ENCODE results near the gene TBL1X. TPM values are rescaled to one million over a fixed set of nuclear protein-coding genes. Genes with fewer than 3 reads are reported as not detected.

The TBL1X gene
- total RNA-seq, 1 donor from 2014 or later: 26.4 TPM

GRCh38 chrX:9656871-9657270 lies 192.0 kb downstream of the TBL1X start:
- no peaks in the 10 kb centered on the region for H3K9me3 Mint-ChIP-seq (ENCODE audit: unreplicated experiment)
- Histone ChIP-seq H3K27ac (ENCODE audit: low read depth, low read length) (no peak overlapping the region), H2AFZ (ENCODE audit: low read depth, low read length) (no peak overlapping the region), H3K4me3 (ENCODE audit: insufficient read depth, low read depth, low read length) (no peak overlapping the region), H3K4me2 (ENCODE audit: low read length) (no peak overlapping the region), H3K4me1 (ENCODE audit: insufficient read depth, low read length) (peaks cover 6% of the 10 kb centered on the region), H3K27me3 (ENCODE audit: insufficient read depth, low read length) (no peaks in the 10 kb centered on the region), H3K9ac (ENCODE audit: low read length) (no peak overlapping the region), H4K20me1 (ENCODE audit: insufficient read depth, low read length) (no peaks in the 10 kb centered on the region), H3K79me2 (ENCODE audit: insufficient read depth, low read length) (no peaks in the 10 kb centered on the region), H3K36me3 (ENCODE audit: insufficient read depth, low read length) (no peaks in the 10 kb centered on the region), H3K9me3 (ENCODE audit: insufficient read depth, low read depth, low read length) (no peaks in the 10 kb centered on the region)
- no peak for TF ChIP-seq EZH2 (IDR thresholded peaks at IDR 0.05; ENCODE audit: insufficient read depth, low read length)
- TF ChIP-seq, protein P1, sequence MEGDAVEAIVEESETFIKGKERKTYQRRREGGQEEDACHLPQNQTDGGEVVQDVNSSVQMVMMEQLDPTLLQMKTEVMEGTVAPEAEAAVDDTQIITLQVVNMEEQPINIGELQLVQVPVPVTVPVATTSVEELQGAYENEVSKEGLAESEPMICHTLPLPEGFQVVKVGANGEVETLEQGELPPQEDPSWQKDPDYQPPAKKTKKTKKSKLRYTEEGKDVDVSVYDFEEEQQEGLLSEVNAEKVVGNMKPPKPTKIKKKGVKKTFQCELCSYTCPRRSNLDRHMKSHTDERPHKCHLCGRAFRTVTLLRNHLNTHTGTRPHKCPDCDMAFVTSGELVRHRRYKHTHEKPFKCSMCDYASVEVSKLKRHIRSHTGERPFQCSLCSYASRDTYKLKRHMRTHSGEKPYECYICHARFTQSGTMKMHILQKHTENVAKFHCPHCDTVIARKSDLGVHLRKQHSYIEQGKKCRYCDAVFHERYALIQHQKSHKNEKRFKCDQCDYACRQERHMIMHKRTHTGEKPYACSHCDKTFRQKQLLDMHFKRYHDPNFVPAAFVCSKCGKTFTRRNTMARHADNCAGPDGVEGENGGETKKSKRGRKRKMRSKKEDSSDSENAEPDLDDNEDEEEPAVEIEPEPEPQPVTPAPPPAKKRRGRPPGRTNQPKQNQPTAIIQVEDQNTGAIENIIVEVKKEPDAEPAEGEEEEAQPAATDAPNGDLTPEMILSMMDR (IDR thresholded peaks at IDR 0.05; ENCODE audit: insufficient read depth, low read depth, low read length): no peak
- no peak overlapping the region for H3K4me3 Mint-ChIP-seq (ENCODE audit: unreplicated experiment)
- no peaks in the 10 kb centered on the region for H3K27me3 Mint-ChIP-seq (ENCODE audit: low read depth, unreplicated experiment)
- DNase-seq (ENCODE audit: low read depth): no peak
- H3K4me1 Mint-ChIP-seq (ENCODE audit: low read depth, unreplicated experiment): peaks cover 10% of the 10 kb centered on the region
- FAIRE-seq: no peak
- H3K36me3 Mint-ChIP-seq (ENCODE audit: low read depth, unreplicated experiment): peaks cover 10% of the 10 kb centered on the region
- no peak overlapping the region for H3K27ac Mint-ChIP-seq (ENCODE audit: unreplicated experiment)

DNA sequence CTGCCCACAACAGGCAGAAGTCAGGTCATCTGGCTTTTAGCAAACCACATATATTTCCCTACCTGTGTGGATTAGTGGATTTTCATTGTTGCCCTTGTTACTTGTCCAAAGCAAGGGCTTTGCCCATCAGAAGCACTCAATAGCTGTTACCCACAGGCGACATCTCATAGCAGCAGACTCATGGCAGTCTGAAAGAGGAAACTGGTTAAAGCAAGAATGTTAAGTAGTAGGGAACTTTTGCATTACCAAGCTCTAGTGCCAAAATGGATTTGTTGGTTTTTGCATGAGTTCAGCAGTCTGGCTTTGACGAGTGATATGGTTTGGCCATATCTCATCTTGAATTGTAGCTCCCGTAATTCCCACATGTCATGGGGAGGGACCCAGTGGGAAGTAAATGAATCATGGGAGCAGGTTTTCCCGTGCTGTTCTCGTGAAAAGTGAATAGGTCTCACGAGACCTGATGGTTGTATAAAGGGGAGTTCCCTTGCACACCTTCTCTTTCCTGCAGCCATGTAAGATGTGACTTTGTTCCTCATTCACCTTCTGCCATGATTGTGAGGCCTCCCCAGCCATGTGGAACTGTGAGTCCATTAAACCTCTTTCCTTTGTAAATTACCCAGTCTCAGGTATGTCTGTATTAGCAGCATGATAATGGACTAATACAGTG lies 192.9 kb downstream of the TBL1X start:
- no peaks in the 10 kb centered on the region for H3K79me2 ChIP-seq (ENCODE audit: insufficient read depth, low read length)
- no peaks in the 10 kb centered on the region for H3K9me3 Mint-ChIP-seq (ENCODE audit: unreplicated experiment)
- no peaks in the 10 kb centered on the region for H3K9me3 ChIP-seq (ENCODE audit: insufficient read depth, low read depth, low read length)
- no peaks in the 10 kb centered on the region for H3K36me3 ChIP-seq (ENCODE audit: insufficient read depth, low read length)
- no peaks in the 10 kb centered on the region for H3K27me3 ChIP-seq (ENCODE audit: insufficient read depth, low read length)
- H3K36me3 Mint-ChIP-seq (ENCODE audit: low read depth, unreplicated experiment): peaks cover 10% of the 10 kb centered on the region
- peaks cover 14% of the 10 kb centered on the region for H3K4me1 Mint-ChIP-seq (ENCODE audit: low read depth, unreplicated experiment)
- H4K20me1 ChIP-seq (ENCODE audit: insufficient read depth, low read length): no peaks in the 10 kb centered on the region
- TF ChIP-seq EZH2 (IDR thresholded peaks at IDR 0.05; ENCODE audit: insufficient read depth, low read length): no peak
- TF ChIP-seq, protein P1 (IDR thresholded peaks at IDR 0.05; ENCODE audit: insufficient read depth, low read depth, low read length): no peak
- FAIRE-seq (peak; percentile 41), DNase-seq (ENCODE audit: low read depth) (no peak)
- no peak overlapping the region for H2AFZ ChIP-seq (ENCODE audit: low read depth, low read length)
- no peak overlapping the region for H3K4me3 Mint-ChIP-seq (ENCODE audit: unreplicated experiment)
- H3K4me3 ChIP-seq (ENCODE audit: insufficient read depth, low read depth, low read length): no peak overlapping the region
- H3K9ac ChIP-seq (ENCODE audit: low read length): no peak overlapping the region
- H3K4me2 ChIP-seq (ENCODE audit: low read length): no peak overlapping the region
- H3K27ac ChIP-seq (ENCODE audit: low read depth, low read length): no peak overlapping the region
- no peaks in the 10 kb centered on the region for H3K27me3 Mint-ChIP-seq (ENCODE audit: low read depth, unreplicated experiment)
- peaks cover 12% of the 10 kb centered on the region for H3K4me1 ChIP-seq (ENCODE audit: insufficient read depth, low read length)
- no peak overlapping the region for H3K27ac Mint-ChIP-seq (ENCODE audit: unreplicated experiment)

GRCh38 chrX:9658409-9658808 lies 193.6 kb downstream of the TBL1X start:
- no peaks in the 10 kb centered on the region for H3K79me2 ChIP-seq (ENCODE audit: insufficient read depth, low read length)
- DNase-seq (ENCODE audit: low read depth) (no peak), FAIRE-seq (no peak)
- H3K27me3 ChIP-seq (ENCODE audit: insufficient read depth, low read length): no peaks in the 10 kb centered on the region
- peaks cover 14% of the 10 kb centered on the region for H3K4me1 Mint-ChIP-seq (ENCODE audit: low read depth, unreplicated experiment)
- no peaks in the 10 kb centered on the region for H3K27me3 Mint-ChIP-seq (ENCODE audit: low read depth, unreplicated experiment)
- no peak overlapping the region for H3K9ac ChIP-seq (ENCODE audit: low read length)
- H3K4me3 ChIP-seq (ENCODE audit: insufficient read depth, low read depth, low read length): no peak overlapping the region
- peaks cover 10% of the 10 kb centered on the region for H3K36me3 Mint-ChIP-seq (ENCODE audit: low read depth, unreplicated experiment)
- H3K27ac ChIP-seq (ENCODE audit: low read depth, low read length): no peak overlapping the region
- peaks cover 12% of the 10 kb centered on the region for H3K4me1 ChIP-seq (ENCODE audit: insufficient read depth, low read length)
- TF ChIP-seq, protein P1 (IDR thresholded peaks at IDR 0.05; ENCODE audit: insufficient read depth, low read depth, low read length): no peak
- TF ChIP-seq EZH2 (IDR thresholded peaks at IDR 0.05; ENCODE audit: insufficient read depth, low read length): no peak
- H2AFZ ChIP-seq (ENCODE audit: low read depth, low read length): no peak overlapping the region
- H3K9me3 ChIP-seq (ENCODE audit: insufficient read depth, low read depth, low read length): no peaks in the 10 kb centered on the region
- H3K4me3 Mint-ChIP-seq (ENCODE audit: unreplicated experiment): no peak overlapping the region
- H3K9me3 Mint-ChIP-seq (ENCODE audit: unreplicated experiment): no peaks in the 10 kb centered on the region
- H3K4me2 ChIP-seq (ENCODE audit: low read length): no peak overlapping the region
- H3K27ac Mint-ChIP-seq (ENCODE audit: unreplicated experiment): no peak overlapping the region
- no peaks in the 10 kb centered on the region for H3K36me3 ChIP-seq (ENCODE audit: insufficient read depth, low read length)
- no peaks in the 10 kb centered on the region for H4K20me1 ChIP-seq (ENCODE audit: insufficient read depth, low read length)

Measured in astrocyte (in vitro differentiated cells and primary cell).